ENCODE measurements around the gene NRL.
"Not testable (repeated sequence)": the region's sequence is repeated elsewhere in the genome, so short reads cannot be mapped to it uniquely, and the experiment has no call there.

Gene NRL

GRCh38 chr14:24051176-24051788, 63.5 kb downstream of the NRL start:
- no peaks in the 10 kb centered on the region for H3K27me3 ChIP-seq (ENCODE audit: insufficient read depth, low read length, poor library complexity, severe bottlenecking)
- H3K4me2 ChIP-seq (ENCODE audit: low read depth, low read length, poor library complexity, severe bottlenecking): peak overlapping the region; percentile 100
- H3K4me3 ChIP-seq (ENCODE audit: low read length, poor library complexity, severe bottlenecking): peak overlapping the region; percentile 87
- H2AFZ ChIP-seq (ENCODE audit: low read length): peak overlapping the region; percentile 96
- H3K9me2 ChIP-seq (replicated peaks; ENCODE audit: low read depth, low read length): no peaks in the 10 kb centered on the region
- no peaks in the 10 kb centered on the region for H3F3A ChIP-seq (ENCODE audit: low read depth)
- H3K9me3 ChIP-seq (ENCODE audit: insufficient read depth, low read depth, low read length): no peaks in the 10 kb centered on the region
- no peaks in the 10 kb centered on the region for H3K79me2 ChIP-seq (ENCODE audit: insufficient read depth, low read length)
- TF ChIP-seq EZH2phosphoT487 (IDR thresholded peaks at IDR 0.05; ENCODE audit: borderline replicate concordance): no peak
- no peak for TF ChIP-seq CTCF (conservative IDR thresholded peaks at IDR 0.05; ENCODE audit: low read length)
- H3K9ac ChIP-seq (ENCODE audit: low read depth, low read length, poor library complexity, severe bottlenecking): peak overlapping the region; percentile 81
- peaks cover 17% of the 10 kb centered on the region for H3K4me1 ChIP-seq (ENCODE audit: insufficient read depth, low read length, poor library complexity, severe bottlenecking)
- H3K36me3 ChIP-seq (ENCODE audit: insufficient read depth, low read length): no peaks in the 10 kb centered on the region
- H4K20me1 ChIP-seq (ENCODE audit: insufficient read depth, low read length, poor library complexity, severe bottlenecking): no peaks in the 10 kb centered on the region

- H4K20me1 ChIP-seq (ENCODE audit: insufficient read depth, low read length, poor library complexity, severe bottlenecking); H3F3A ChIP-seq (ENCODE audit: low read depth); H3K27me3 ChIP-seq (ENCODE audit: insufficient read depth, low read length, poor library complexity, severe bottlenecking); H3K4me3 ChIP-seq (ENCODE audit: low read length, poor library complexity, severe bottlenecking); H3K9me3 ChIP-seq (ENCODE audit: insufficient read depth, low read depth, low read length); H2AFZ ChIP-seq (ENCODE audit: low read length); H3K36me3 ChIP-seq (ENCODE audit: insufficient read depth, low read length); H3K79me2 ChIP-seq (ENCODE audit: insufficient read depth, low read length); H3K9me2 ChIP-seq (replicated peaks; ENCODE audit: low read depth, low read length): not testable (repeated sequence)
- peak overlapping the region; percentile 100 for H3K4me2 ChIP-seq (ENCODE audit: low read depth, low read length, poor library complexity, severe bottlenecking)
- peak overlapping the region; percentile 81 for H3K9ac ChIP-seq (ENCODE audit: low read depth, low read length, poor library complexity, severe bottlenecking)
- H3K4me1 ChIP-seq (ENCODE audit: insufficient read depth, low read length, poor library complexity, severe bottlenecking): peaks cover 17% of the 10 kb centered on the region
These were observed 64.0 kb downstream of the NRL start for GRCh38 chr14:24050753-24051152.

GRCh38 chr14:24049002-24049401, 65.7 kb downstream of the NRL start:
- H3K79me2 ChIP-seq (ENCODE audit: insufficient read depth, low read length); H3K4me3 ChIP-seq (ENCODE audit: low read length, poor library complexity, severe bottlenecking); H4K20me1 ChIP-seq (ENCODE audit: insufficient read depth, low read length, poor library complexity, severe bottlenecking); H3K36me3 ChIP-seq (ENCODE audit: insufficient read depth, low read length); H3K9me2 ChIP-seq (replicated peaks; ENCODE audit: low read depth, low read length); H3K9ac ChIP-seq (ENCODE audit: low read depth, low read length, poor library complexity, severe bottlenecking); H2AFZ ChIP-seq (ENCODE audit: low read length); H3K4me2 ChIP-seq (ENCODE audit: low read depth, low read length, poor library complexity, severe bottlenecking); H3K9me3 ChIP-seq (ENCODE audit: insufficient read depth, low read depth, low read length); H3F3A ChIP-seq (ENCODE audit: low read depth); H3K27me3 ChIP-seq (ENCODE audit: insufficient read depth, low read length, poor library complexity, severe bottlenecking): not testable (repeated sequence)
- peaks cover 17% of the 10 kb centered on the region for H3K4me1 ChIP-seq (ENCODE audit: insufficient read depth, low read length, poor library complexity, severe bottlenecking)

GRCh38 chr14:24042746-24043145, 72.0 kb downstream of the NRL start:
- H3K9me2 ChIP-seq (replicated peaks; ENCODE audit: low read depth, low read length): no peaks in the 10 kb centered on the region
- peaks cover 9% of the 10 kb centered on the region for H3K4me1 ChIP-seq (ENCODE audit: insufficient read depth, low read length, poor library complexity, severe bottlenecking)
- H3K27me3 ChIP-seq (ENCODE audit: insufficient read depth, low read length, poor library complexity, severe bottlenecking): no peaks in the 10 kb centered on the region
- H3K9ac ChIP-seq (ENCODE audit: low read depth, low read length, poor library complexity, severe bottlenecking): no peak overlapping the region
- no peak overlapping the region for H3K4me2 ChIP-seq (ENCODE audit: low read depth, low read length, poor library complexity, severe bottlenecking)
- no peaks in the 10 kb centered on the region for H3K79me2 ChIP-seq (ENCODE audit: insufficient read depth, low read length)
- no peaks in the 10 kb centered on the region for H3F3A ChIP-seq (ENCODE audit: low read depth)
- no peak overlapping the region for H3K4me3 ChIP-seq (ENCODE audit: low read length, poor library complexity, severe bottlenecking)
- no peak overlapping the region for H2AFZ ChIP-seq (ENCODE audit: low read length)
- no peaks in the 10 kb centered on the region for H3K9me3 ChIP-seq (ENCODE audit: insufficient read depth, low read depth, low read length)
- no peaks in the 10 kb centered on the region for H4K20me1 ChIP-seq (ENCODE audit: insufficient read depth, low read length, poor library complexity, severe bottlenecking)
- TF ChIP-seq EZH2phosphoT487 (IDR thresholded peaks at IDR 0.05; ENCODE audit: borderline replicate concordance) (no peak), CTCF (conservative IDR thresholded peaks at IDR 0.05; ENCODE audit: low read length) (no peak)
- no peaks in the 10 kb centered on the region for H3K36me3 ChIP-seq (ENCODE audit: insufficient read depth, low read length)
